HG03460 (cell line): Measurements from ENCODE around the gene SUSD1.
A peak's percentile ranks its signal among the peaks of the same experiment; 100 is the strongest.

Experiments used
- ATAC-seq: cut with Tn5 transposase; IDR thresholded peaks from one replicate; pipeline ENCODE4 v1.9.1; 2021; ENCODE audit not compliant: unreplicated experiment

The SUSD1 gene

DNA sequence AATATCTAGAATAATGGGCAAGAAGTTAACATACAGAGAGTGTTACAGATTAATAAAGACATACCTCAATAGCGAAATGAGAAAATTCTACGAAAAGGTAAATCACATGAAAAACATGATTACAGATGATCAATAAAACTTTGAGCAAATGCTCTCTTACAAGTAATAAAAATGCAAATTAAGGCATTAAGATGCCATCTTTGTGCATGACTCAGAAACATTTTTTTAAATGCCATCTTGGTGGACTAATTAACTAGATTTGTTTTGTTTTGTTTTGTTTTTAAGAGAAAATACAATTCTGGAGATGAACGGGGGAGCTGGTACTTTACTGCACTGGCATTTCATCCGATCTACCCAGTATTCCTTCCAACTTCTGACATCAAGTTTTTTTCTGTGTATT, 130.2 kb downstream of the SUSD1 start:
- ATAC-seq = no peak

DNA sequence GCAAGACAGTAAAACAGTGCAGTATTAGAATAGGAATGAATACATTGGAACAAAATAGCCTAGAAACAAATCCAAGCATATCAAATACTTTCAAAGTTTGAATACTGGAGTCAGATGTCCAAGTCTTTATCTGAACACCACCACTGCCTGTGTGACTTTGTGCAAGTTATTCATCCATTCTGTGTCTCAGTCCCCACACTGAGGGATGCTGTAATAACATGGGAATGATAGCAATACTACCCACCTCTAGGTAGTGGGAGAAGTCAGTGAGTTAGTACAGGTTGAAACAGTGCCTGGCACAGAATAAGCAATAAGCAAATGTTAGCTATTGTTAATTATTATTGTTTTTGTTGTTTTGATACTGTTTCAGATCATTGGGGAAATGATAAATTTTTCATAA, 130.9 kb downstream of the SUSD1 start:
- ATAC-seq = no peak

DNA sequence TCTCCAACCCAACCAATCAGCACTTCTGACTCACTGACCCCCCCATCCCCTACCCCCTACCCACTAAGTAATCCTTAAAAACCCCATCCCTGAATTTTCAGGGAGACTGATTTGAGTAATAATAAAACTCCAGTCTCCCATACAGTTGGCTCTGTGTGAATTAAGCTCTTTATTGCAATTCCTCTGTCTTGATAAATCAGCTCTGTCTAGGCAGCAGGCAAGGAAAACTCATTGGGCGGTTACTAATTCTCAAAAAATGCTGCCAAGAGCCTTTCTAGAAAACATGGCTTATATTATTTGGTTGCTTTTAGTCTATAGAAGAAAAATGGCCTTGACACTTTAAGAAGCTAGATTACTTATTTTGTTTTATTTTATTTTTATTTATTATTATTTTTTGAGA, 131.7 kb downstream of the SUSD1 start:
- no peak for ATAC-seq

DNA sequence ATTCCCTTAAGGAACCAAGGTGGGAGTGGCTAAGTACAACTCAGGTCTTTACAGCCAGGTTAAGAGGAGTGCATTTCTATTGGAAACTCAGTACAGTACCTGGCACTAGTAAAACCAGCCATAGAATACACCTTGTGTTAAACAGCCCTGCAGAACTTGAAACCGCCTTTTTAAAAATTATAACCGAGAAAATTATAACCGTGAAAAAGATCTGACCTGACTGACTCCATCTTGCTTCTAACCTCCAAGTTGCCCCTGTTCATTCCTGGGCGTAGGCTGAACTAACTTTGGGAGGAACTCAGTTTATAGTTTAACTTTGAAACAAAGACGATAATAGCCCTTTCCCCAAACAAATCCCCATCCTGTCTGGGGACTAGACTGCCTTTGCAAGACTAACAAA, 132.3 kb downstream of the SUSD1 start:
- ATAC-seq = no peak

DNA sequence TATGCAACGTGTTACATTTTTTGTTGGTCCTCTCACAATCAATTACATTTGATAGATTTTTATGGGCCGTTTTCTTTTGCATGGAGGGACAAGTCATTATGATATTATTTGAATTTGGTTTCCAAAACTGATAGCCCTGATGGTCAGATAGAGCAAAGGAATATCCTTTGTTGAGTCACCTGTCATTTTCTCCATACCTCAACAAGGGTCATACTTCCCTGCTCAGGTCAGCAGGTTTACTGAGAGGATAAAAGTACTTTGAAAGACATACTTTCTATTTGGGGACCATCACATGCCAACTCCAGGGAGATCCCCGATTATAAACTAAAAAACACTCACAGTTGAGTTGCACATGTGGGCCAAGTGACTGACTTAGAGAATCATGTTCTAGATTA, 132.9 kb downstream of the SUSD1 start:
- ATAC-seq = no peak

DNA sequence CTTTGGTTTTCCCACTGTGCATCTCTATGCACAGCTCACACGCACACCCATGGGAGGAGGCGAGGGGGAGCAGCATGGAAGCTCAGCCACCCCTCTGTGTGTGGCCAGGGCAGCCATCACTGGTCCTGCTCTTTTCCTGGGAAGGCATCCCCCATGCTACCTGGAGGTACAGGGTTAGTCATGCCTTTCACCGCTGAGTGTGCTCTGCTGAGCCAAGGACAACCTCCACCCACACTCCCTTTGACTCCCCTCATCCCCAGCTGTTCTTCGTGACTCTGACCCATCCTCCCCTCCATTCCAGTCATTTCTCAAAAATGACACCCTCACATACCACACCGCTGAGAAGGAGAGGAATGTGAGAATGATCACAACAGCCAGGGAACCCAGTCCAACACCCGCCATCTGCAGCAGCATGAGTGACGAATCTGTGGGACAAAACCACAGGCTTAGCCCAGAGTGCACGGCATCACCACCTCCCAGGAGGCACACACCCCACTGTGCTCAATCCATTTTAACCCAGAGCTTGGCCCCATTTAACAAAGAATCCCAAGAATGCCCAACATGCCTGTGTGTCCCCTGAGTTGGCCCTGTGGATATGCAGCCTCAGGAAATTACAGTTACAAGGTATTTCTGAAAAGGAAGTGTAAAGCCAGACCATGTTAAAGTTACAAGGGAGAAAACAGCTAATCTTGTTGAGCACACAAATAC, 133.4 kb downstream of the SUSD1 start:
- ATAC-seq = no peak

DNA sequence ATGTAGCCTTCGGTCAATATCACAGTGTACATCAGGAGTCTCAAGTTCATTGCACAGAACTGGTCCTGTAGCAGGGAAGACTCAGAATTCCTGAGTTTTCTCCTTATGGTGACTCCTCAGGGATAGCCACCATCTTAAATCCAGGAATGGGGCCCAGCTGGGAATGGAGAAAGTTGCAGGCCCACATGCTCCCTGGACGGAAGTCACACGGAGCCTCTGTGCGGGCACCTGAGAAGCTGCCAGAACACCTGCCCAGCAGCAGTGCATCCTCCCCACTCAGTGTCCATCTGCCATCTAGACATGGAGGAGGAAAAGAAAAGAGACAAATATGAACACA, 133.9 kb downstream of the SUSD1 start:
- no peak for ATAC-seq

DNA sequence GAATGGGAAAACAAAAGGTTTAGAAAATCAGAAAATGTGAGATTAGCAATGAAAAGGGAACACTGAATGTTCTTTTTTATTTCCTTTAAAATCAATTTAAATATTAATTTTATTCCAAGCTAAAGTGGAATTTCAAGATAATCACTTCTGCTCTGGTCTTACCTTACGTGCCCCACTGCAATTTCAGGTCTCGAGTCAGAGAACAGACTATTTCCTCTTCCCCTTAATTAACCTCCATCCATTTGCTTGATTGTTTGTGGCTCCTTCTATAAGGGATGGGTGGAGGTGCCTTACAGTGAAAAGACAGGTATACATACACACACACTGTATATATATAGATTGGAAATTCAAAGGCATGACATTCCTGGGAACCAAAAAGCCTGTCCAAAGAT, 137.1 kb downstream of the SUSD1 start:
- peak; percentile 15 for ATAC-seq

DNA sequence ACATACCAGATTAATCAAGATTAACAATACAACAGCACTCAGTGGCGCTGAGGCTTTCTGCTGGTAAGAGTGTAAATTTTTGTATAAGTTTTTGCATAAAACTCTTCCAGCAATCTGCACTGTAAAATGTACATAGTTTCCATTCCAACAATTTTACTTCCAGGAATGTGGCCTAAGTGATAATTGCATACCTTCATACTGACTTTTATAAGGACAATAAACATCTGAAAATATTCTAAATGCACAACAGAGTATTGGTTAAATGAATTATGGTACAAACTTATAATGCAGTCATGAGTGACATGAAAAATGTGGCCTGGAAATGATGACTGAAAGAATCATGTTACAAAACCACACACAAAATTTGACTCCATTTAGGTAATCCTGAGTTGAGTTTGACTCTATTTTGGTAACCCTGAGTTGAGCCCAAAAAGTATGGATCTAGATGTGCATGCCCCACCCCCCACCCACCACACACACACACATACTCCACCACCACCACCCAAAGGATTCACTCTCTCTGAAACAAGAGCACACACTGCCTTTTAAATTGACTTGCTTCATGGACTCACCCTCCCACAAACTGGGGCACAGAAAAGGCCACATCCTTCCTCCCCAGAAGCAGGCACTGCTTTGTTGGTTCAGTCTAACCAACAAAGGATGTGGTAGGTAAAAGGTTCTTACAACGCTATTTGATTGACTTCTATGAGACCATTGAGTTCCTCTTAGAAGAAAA, 137.6 kb downstream of the SUSD1 start:
- peak; percentile 60 for ATAC-seq

DNA sequence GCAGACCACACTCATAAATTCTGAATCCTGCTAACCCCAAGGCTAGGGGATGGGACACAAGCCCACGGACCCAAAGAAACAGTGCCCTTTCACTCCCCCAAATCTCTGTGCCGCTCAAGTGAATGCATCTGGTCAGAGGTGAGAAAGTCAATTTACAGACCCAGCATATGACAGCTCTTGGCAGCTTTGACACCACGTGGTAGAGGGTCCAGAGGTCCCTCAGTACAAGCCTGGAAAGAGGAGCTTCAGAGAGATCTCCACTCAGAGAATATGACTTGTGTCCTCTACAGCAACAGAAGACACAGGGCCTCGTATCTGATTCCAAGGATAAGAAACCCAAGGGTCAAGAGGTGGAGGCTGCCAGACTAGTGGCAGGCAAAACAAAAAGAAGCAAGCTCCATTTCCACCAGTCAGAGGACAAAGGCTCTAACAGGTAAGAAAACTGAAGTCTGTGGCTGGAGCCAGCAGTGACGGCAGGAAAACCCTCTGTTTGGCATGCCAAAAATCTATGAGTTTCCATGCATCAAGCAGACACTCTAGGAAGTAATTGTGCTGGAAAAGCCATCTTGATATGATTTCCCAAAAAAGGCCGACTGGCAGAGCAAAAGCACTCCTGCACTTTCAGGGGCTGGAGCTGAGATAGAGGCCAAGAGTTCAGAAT, 139.8 kb downstream of the SUSD1 start:
- ATAC-seq = no peak

DNA sequence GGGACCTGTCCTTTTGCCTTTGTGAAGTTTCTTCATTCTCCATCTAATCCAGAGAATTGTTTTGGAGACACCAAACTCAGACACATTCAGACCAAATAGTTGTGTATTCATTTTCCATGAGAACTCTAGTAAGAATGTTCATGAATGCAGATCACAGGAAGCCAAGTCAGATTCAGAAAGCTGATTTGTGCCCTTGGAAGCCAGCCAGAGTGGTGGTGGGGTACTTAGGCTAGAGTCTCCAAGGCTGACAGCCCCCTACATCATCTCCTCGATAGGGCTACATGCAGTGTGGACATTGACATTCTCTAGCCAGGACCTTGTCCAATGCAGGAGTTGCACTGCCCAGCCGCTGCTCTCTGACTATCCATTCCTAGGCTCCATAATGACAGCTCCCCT, 140.9 kb downstream of the SUSD1 start:
- ATAC-seq = no peak

DNA sequence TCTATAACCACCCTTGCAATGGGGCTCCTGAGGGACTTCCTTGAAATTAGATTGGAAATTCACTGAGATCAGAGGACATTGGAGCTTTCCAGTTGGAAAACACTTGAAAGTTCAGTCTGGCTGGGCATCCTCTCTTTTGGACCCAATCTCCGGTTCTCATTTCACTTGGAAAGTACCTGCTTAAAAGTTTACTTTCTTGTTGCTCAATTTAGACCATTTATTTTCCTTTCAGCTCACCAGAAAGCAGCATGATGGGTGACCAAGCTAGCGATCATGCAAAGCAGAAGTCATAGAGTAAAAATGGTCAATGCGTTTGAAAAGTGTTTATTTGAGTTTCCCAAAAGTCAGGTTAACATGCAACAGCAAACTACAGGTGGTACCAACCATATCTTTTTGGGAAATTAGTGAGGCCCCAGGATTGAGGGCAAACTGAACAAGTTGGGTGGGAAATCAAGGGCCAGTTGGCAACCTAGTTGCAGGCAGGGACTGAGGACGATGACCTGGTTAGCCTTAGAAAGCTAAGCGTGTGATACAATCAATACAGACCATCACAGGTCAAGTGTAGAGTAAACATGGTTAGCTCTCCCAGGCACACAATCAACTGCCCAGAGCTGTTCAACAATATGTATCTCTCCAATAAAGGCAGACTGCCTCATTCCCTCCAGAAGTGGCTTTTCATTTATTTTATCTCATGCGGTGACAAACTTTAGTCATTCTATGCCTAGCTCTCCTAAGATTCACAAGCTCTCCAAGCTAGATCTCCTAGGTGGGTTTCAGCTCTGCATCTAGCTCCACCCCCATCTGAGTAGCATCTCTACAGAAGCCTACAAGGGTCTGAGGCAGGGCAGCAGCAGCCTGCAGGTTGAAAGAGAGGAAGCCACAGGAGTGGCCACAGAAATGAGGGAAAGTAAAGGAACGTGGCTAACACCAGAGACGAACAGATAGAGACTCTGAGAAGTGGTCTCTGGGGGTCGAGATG, 141.6 kb downstream of the SUSD1 start:
- ATAC-seq = no peak

DNA sequence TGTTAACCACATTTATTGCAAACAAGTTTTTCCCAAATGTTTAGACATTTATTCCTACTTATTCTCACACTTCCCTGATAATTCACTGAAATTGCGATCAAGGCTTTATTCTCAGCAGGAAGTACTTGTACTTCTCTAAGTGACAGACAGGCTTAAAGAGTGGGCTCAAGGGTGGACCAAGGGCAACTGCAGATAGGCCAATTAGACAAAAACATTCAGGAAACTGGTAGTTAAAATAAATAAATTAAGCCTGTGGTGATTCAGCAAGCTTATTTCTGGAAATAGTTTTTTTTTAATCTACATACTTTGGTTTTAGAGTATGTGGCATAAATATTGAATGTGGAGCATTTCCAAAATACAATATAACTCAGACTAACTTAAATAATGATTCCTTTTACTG, 142.4 kb downstream of the SUSD1 start:
- ATAC-seq = no peak

DNA sequence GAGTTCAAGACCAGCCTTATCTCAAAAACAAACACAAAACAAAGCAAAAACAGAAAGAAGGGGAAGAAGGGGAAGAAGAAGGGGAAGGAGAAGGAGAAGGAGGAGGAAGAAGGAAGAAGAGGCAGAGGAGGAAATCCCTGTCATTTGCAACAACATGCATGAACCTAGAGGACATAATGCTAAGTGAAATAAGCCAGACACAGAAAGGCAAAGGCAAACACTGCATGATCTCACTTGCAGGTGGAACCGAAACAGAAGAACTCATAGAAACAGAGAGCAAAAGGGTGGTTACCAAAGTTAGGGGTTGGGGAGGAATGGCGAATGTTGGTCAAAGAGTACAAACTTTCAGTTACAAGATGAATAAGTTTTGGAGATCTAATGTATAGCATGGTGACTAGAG, 143.1 kb downstream of the SUSD1 start:
- peak; percentile 48 for ATAC-seq

DNA sequence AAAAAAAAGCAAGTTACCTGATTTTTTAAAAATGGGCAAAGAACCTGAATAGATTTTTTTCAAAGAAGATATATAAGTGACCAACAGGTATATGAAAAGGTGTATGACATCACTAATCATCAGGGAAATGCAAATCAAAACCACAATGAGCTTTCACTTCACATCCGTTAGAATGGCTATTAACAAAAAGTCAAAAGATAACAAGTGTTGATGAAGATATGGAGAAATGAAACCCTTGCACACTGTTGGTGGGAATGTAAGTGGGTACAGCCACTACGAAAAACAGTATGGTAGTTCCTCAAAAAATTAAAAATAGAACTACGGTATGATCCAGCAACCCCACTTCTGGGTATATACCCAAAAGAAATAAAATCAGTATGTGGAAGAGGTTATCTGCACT, 143.7 kb downstream of the SUSD1 start:
- ATAC-seq = no peak

DNA sequence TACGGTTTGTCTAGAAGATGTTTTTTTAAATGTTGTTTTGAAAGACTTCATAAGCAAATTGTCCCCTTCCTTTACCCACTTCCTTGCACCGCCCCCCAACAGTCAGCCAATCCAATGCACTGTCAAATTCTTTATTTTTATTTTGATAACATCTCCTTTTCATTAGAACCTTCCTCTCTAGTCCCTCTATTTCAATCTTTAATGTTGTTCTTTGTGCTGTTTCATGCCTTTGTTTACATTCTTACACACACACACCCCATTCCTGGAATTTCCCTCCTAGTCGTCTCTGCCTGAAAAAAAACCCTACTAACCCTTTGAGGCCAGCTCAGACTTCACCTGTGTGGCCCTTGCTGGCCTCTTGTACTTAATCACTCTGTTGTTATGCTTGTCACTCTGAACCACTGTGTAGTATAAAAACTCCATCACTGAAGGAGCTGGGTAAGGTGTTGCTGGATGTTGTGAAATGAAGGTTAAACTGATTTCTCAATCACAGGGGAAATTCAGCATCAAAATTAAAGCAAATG, 145.1 kb downstream of the SUSD1 start:
- ATAC-seq = no peak

DNA sequence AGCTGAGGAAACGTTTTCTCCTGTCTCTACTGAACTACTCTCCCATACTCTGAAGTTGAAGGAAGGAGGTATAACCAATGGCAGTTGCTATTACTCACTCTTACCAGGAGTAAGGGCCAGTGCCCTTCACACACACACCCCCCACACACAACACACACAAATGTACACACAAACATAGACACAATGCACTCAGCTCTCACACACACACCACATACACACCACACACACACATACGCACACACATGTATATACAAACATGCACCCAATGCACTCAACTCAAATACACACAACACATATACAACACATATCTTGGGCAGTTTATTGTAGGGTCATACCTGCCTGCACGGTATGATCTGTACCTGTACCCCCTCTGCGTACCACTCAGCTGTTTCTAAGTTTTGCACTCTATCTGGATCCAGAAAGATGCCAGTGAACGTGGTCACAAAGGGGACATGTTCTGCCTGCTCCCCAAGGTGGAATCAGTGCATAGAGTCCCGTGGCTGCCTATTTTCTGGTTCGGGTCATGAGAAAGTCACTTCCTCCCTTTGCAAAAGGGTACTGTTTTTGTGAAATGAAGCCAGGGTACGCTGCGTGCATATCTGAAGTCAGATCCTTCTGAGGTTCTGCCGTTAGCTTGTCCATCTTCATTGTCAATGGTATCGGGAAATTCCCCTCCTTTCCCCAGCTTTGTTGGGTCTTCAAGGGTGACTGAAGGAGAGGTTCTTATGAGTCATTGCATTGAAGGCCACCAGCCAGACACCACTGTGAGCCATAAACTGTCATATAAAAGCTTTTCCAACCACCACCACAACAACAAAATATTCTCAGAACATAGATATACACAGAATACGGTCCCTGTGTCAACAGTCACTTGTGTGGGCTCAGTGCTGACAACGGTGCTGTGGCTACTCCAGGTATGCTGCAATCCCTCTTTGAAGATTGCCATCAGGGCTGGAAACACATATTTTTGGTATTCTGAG, 146.6 kb downstream of the SUSD1 start:
- peak; percentile 42 for ATAC-seq

DNA sequence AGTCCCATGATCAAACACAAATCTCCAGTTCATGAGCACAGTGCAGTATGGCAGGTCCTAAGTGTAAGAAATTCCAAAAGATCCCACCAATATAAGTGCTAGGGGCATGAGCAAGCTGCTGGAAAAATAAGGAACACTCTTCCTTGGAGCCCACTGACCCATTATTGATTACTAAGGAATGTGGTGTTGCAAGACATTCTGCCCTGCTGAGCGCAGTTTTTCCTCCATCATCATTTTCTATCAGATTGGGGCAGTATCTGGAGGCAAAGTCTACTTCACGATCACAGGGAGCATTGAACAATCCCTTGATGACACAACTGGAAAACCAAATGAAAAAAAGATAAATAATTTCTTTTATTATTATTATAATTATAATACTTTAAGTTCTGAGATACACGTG, 149.2 kb downstream of the SUSD1 start:
- no peak for ATAC-seq

DNA sequence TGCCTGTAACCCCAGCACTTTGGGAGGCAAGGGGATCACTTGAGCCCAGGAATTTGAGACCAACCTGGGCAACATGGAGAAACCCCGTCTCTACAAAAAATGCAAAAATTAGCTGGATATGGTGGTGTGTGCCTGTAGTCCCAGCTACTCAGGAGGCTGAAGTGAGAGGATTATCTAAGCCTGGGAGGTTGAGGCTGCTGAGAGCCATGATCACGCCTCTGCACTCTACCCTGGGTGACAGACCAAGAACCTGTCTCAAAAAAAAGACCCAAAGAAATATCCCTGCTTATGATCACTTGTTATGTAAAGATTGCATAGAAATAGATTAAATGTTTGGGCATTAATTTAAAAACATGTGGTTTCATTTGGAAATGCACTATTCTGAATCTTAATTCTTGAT, 153.4 kb downstream of the SUSD1 start:
- no peak for ATAC-seq
